B cell (primary cell): Measurements from ENCODE around the gene TOR1A. TPM values are rescaled to one million over a fixed set of nuclear protein-coding genes. Genes with fewer than 3 reads are reported as not detected.

Experiments
- ATAC-seq: fragments of 200-7000 bp; cut with Tn5 transposase; one replicate; pipeline ENCODE4 v1.10.0; 2021; ENCODE audit warnings: low read depth, mild to moderate bottlenecking, moderate number of reproducible peaks, moderate library complexity
- CTCF ChIA-PET: fragments of 350-600 bp; sonication (Branson Sonifier 250); formaldehyde crosslinking; loops from one replicate; lab custom pipeline; 2021; ENCODE audit warnings: antibody characterized with exemption, inconsistent platforms; lab: Charles Lee
- POLR2A ChIA-PET: fragments of 350-600 bp; sonication (Branson Sonifier 250); formaldehyde crosslinking; loops from one replicate; lab custom pipeline; 2021; ENCODE audit warnings: antibody characterized with exemption; lab: Charles Lee
- DNase-seq: peaks from one replicate; pipeline ENCODE4 v3.0.0; 2013
- H2AFZ ChIP-seq: 2 replicates; pipeline ENCODE4 v1.6.1; 2012; ENCODE audit warnings: mild to moderate bottlenecking, low read depth, low read length; ENCODE audit not compliant: insufficient read depth, poor library complexity, severe bottlenecking
- H3K27ac ChIP-seq, 2 donors: 1 replicate in 1 of 2; 2 replicates in 1 of 2; pipeline ENCODE4 v1.5.1; 2012 to 2013; ENCODE audit warnings: low read length in 2 of 2, mild to moderate bottlenecking in 2 of 2, moderate library complexity in 1 of 2
- H3K27me3 ChIP-seq, 4 experiments: fragments of 200-600 bp in 1 of 4; sonication (generic) in 1 of 4; replicated peaks in 1 of 4; 1 replicate in 2 of 4; 2 replicates in 2 of 4; pipeline versions ENCODE4 v1.6.1 to v1.7.0; 2013 to 2016; ENCODE audit warnings: low read length in 3 of 4, mild to moderate bottlenecking in 2 of 4, mixed read lengths in 1 of 4, moderate library complexity in 1 of 4; ENCODE audit not compliant: insufficient read depth in 4 of 4, control insufficient read depth in 3 of 4; ENCODE audit errors: control extremely low read depth in 1 of 4
- H3K36me3 ChIP-seq, 2 experiments: replicated peaks in 1 of 2; 1 replicate in 1 of 2; 2 replicates in 1 of 2; pipeline versions ENCODE4 v1.6.1 to v1.7.1; 2013; ENCODE audit warnings: low read length in 1 of 2; ENCODE audit not compliant: insufficient read depth in 2 of 2, control insufficient read depth in 1 of 2; ENCODE audit errors: control extremely low read depth in 1 of 2, extremely low read depth in 1 of 2
- H3K4me1 ChIP-seq, 2 donors: fragments of 200-600 bp in 1 of 2; sonication (generic) in 1 of 2; 1 replicate in 1 of 2; 2 replicates in 1 of 2; pipeline versions ENCODE4 v1.5.1 to v1.6.1; 2013 to 2017; ENCODE audit warnings: low read length in 2 of 2; ENCODE audit not compliant: control insufficient read depth in 2 of 2, insufficient read depth in 2 of 2
- H3K4me2 ChIP-seq: replicated peaks from 2 replicates; pipeline ENCODE3; 2012; ENCODE audit warnings: mild to moderate bottlenecking, low read depth, low read length; ENCODE audit not compliant: poor library complexity, severe bottlenecking
- H3K4me3 ChIP-seq, 5 experiments: fragments of 200-600 bp in 1 of 5; sonication (generic) in 1 of 5; 1 replicate in 3 of 5; 2 replicates in 2 of 5; pipeline versions ENCODE4 v1.5.1 to v1.7.0; 2011 to 2016; ENCODE audit warnings: low read length in 4 of 5, mild to moderate bottlenecking in 4 of 5, low read depth in 2 of 5, control low read depth in 1 of 5, moderate library complexity in 1 of 5; ENCODE audit not compliant: insufficient read depth in 1 of 5; ENCODE audit errors: control extremely low read depth in 1 of 5, extremely low read depth in 1 of 5
- H3K79me2 ChIP-seq: fragments of 200-600 bp; sonication (generic); one replicate; pipeline ENCODE4 v1.6.0; 2016; ENCODE audit warnings: low read length; ENCODE audit not compliant: control insufficient read depth, insufficient read depth
- H3K9ac ChIP-seq: fragments of 200-600 bp; sonication (generic); 2 replicates; pipeline ENCODE4 v1.6.1; 2017; ENCODE audit warnings: mild to moderate bottlenecking, low read length, moderate library complexity
- H3K9me3 ChIP-seq, 3 donors: one replicate each; pipeline versions ENCODE4 v1.6.1 to v1.7.1; 2013; ENCODE audit warnings: low read length in 2 of 3; ENCODE audit not compliant: control insufficient read depth in 2 of 3, insufficient read depth in 1 of 3; ENCODE audit errors: control extremely low read depth in 1 of 3
- H4K20me1 ChIP-seq: 2 replicates; pipeline ENCODE4 v1.6.0; 2012; ENCODE audit warnings: mild to moderate bottlenecking, low read length; ENCODE audit not compliant: insufficient read depth, control insufficient read depth, poor library complexity, severe bottlenecking
- H3K27ac Mint-ChIP-seq: one replicate; pipeline ENCODE4 v1.8.0; 2021; ENCODE audit warnings: mixed read lengths
- H3K27me3 Mint-ChIP-seq: one replicate; pipeline ENCODE4 v1.8.0; 2021; ENCODE audit warnings: mixed read lengths
- H3K4me1 Mint-ChIP-seq: one replicate; pipeline ENCODE4 v1.8.0; 2021; ENCODE audit warnings: mixed read lengths
- H3K4me3 Mint-ChIP-seq: one replicate; pipeline ENCODE4 v1.8.0; 2021; ENCODE audit warnings: mixed read lengths
- H3K9me3 Mint-ChIP-seq: one replicate; pipeline ENCODE4 v1.8.0; 2022; ENCODE audit warnings: mixed read lengths; ENCODE audit not compliant: insufficient read depth
- EZH2 ChIP-seq: IDR thresholded peaks from 2 replicates; pipeline ENCODE4 v1.6.1; 2012; ENCODE audit warnings: borderline replicate concordance, low read depth, mild to moderate bottlenecking, moderate library complexity, low read length; ENCODE audit not compliant: insufficient read depth, poor library complexity, severe bottlenecking
- WGBS: methylation state at CpG from one replicate; pipeline ENCODE4 v1.1.5; 2013; ENCODE audit warnings: missing lambda C conversion rate; ENCODE audit not compliant: insufficient coverage; 5-methylcytosine and 5-hydroxymethylcytosine counted together
- intact Hi-C: fragments of 100-400 bp; cut with micrococcal nuclease; formaldehyde crosslinking; loops from one replicate; pipeline ENCODE4 v1.10.0; 2022
- polyA plus RNA-seq: library from polyadenylated mRNA; depleted of rRNA; stranded (reverse); fragments of >200 nt; gene quantifications from 2 replicates; pipeline ENCODE4 v1.2.3, GENCODE V29; 2012
- total RNA-seq, 2 donors: library from RNA; stranded (reverse); fragments of 120-200 nt in 1 of 2; gene quantifications; 1 replicate in 1 of 2; 2 replicates in 1 of 2; pipeline versions ENCODE4 v1.2.3 to v1.2.4, GENCODE V29; 2013 to 2022
- TF ChIP-seq, protein P1 (sequence below): fragments of 200-600 bp; IDR thresholded peaks from one replicate; pipeline ENCODE4 v1.8.0; 2022; ENCODE audit warnings: antibody characterized with exemption, mild to moderate bottlenecking

TOR1A gene
- total and polyA plus RNA-seq, 2 donors (not counting 1 experiment from before 2014, with no cell fraction given) = 28.6 to 30.3 TPM

DNA sequence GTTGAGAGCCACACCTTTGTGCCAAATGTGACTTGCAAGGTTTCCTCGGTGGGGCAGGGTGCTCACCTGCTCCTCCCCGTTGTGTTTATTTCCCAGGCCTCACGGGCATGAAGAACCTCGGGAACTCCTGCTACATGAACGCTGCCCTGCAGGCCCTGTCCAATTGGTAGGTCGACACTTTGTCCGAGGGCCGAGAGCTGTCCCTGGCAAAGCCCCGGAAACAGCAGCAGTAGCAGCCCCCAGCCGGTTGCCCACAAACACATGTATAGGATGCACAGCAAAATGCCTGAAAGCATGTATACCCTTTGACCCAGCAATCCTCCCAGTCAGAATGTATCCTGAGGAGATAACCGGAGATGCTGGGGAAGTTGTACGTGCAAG is 37.5 kb upstream of the TOR1A start:
- H3K4me1 ChIP-seq = no peaks in the 10 kb centered on the region
- TF ChIP-seq, protein P1, sequence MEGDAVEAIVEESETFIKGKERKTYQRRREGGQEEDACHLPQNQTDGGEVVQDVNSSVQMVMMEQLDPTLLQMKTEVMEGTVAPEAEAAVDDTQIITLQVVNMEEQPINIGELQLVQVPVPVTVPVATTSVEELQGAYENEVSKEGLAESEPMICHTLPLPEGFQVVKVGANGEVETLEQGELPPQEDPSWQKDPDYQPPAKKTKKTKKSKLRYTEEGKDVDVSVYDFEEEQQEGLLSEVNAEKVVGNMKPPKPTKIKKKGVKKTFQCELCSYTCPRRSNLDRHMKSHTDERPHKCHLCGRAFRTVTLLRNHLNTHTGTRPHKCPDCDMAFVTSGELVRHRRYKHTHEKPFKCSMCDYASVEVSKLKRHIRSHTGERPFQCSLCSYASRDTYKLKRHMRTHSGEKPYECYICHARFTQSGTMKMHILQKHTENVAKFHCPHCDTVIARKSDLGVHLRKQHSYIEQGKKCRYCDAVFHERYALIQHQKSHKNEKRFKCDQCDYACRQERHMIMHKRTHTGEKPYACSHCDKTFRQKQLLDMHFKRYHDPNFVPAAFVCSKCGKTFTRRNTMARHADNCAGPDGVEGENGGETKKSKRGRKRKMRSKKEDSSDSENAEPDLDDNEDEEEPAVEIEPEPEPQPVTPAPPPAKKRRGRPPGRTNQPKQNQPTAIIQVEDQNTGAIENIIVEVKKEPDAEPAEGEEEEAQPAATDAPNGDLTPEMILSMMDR = no peak
- no peak for TF ChIP-seq EZH2
- no peak overlapping the region for H2AFZ ChIP-seq
- H3K79me2 ChIP-seq = no peaks in the 10 kb centered on the region
- no peak overlapping the region for H3K4me2 ChIP-seq
- ATAC-seq (no peak), DNase-seq (no peak)
- Mint-ChIP-seq H3K9me3 (no peaks in the 10 kb centered on the region), H3K4me3 (no peak overlapping the region), H3K27me3 (no peaks in the 10 kb centered on the region), H3K27ac (no peak overlapping the region), H3K4me1 (peaks cover 8% of the 10 kb centered on the region)
- H3K4me3 ChIP-seq = no peak overlapping the region
- no peaks in the 10 kb centered on the region for H4K20me1 ChIP-seq
- H3K27me3 ChIP-seq = no peaks in the 10 kb centered on the region
- peaks cover 8 to 56% of the 10 kb centered on the region in 2 experiments for H3K36me3 ChIP-seq
- intact Hi-C loops = no loop called here
- H3K9ac ChIP-seq = no peak overlapping the region
- ChIA-PET CTCF (interaction anchor here (0.5 kb wide), 1 partner anchor 15 kb away, joined by 3 read pairs; no protein-coding TSS in a partner anchor), POLR2A (interaction anchor here (0.6 kb wide), 1 partner anchor 218 kb away, joined by 3 read pairs; no protein-coding TSS in a partner anchor)
- H3K27ac ChIP-seq = no peak overlapping the region
- H3K9me3 ChIP-seq = no peaks in the 10 kb centered on the region
- WGBS = 89% methylated on average over 12 of the region's 12 CpGs

DNA sequence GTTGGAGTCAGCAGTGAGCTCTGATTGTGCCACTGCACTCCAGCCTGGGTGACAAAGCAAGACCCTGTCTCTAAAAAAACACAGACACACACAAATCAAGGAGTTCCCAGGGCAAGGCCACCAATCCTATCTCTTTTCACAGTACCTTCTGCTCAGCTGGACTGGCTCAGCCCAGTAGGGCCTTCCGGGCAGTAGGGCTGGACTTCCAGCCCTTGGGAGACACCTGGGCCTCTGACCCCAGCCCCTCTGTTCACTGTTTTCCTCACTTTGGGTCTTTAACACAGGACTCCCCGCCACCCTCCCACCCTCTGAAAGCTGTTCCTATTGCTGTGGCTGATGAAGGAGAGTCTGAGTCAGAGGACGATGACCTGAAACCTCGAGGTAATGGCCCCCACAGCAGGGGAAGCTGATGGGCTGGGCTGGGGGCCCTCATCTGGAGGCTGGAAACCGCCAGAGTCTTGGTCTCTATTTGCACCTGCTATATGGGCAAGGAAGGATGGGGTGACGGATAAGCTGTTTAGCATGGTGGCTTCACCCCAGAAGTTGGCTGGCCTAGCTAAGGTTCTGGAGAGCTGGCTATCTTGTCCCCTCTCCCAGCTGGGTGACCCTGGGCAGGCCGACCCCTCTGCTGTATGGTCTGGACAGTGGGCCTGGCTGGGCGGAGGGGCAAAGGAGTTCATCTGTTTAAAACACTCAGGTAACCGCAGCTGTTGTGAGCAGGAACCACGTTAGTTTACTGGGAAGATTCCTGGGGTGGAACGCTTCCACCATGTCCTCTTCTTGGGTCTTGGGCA is 36.9 kb upstream of the TOR1A start:
- H3K27ac Mint-ChIP-seq = no peak overlapping the region
- Histone ChIP-seq H3K9me3 (no peaks in the 10 kb centered on the region), H3K27me3 (no peaks in the 10 kb centered on the region), H3K4me1 (no peaks in the 10 kb centered on the region), H3K36me3 (peaks cover 8 to 61% of the 10 kb centered on the region in 2 experiments), H3K4me3 (no peak overlapping the region), H4K20me1 (no peaks in the 10 kb centered on the region), H3K79me2 (no peaks in the 10 kb centered on the region), H2AFZ (no peak overlapping the region), H3K27ac (no peak overlapping the region), H3K4me2 (no peak overlapping the region), H3K9ac (no peak overlapping the region)
- POLR2A ChIA-PET = interaction anchor here (0.6 kb wide), 1 partner anchor 217 kb away, joined by 3 read pairs; no protein-coding TSS in a partner anchor
- no peaks in the 10 kb centered on the region for H3K27me3 Mint-ChIP-seq
- intact Hi-C loops = no loop called here
- CTCF ChIA-PET = interaction anchor here (0.6 kb wide), 1 partner anchor 46 kb away, joined by 4 read pairs; no protein-coding TSS in a partner anchor
- no peak overlapping the region for H3K4me3 Mint-ChIP-seq
- ATAC-seq = no peak
- TF ChIP-seq EZH2 = no peak
- TF ChIP-seq, protein P1 = no peak
- DNase-seq = no peak
- H3K4me1 Mint-ChIP-seq = peaks cover 6% of the 10 kb centered on the region
- 62% methylated on average over 10 of the region's 11 CpGs for WGBS
- no peaks in the 10 kb centered on the region for H3K9me3 Mint-ChIP-seq
